H1 (cell line): ENCODE measurements around the gene ELAPOR1. TPM values are rescaled to one million over a fixed set of nuclear protein-coding genes. Genes with fewer than 3 reads are reported as not detected.

Experiments used
- ATF3 ChIP-seq: IDR thresholded peaks from 2 replicates; pipeline ENCODE4 v1.6.1; 2011; ENCODE audit warnings: low read depth, mild to moderate bottlenecking, low read length; ENCODE audit not compliant: insufficient read depth
- CTCF ChIP-seq, 3 experiments: IDR thresholded peaks; 1 replicate in 2 of 3; 2 replicates in 1 of 3; pipeline versions ENCODE4 v1.5.1 to v1.6.1; 2011; ENCODE audit warnings: low read length in 3 of 3, mild to moderate bottlenecking in 3 of 3, inconsistent platforms in 2 of 3, low read depth in 1 of 3, moderate library complexity in 1 of 3; ENCODE audit not compliant: insufficient read depth in 1 of 3; ENCODE audit errors: control extremely low read depth in 1 of 3
- polyA plus RNA-seq, 7 experiments: library from polyadenylated mRNA; depleted of rRNA in 3 of 7; stranded (reverse) in 5 of 7; unstranded in 2 of 7; fragments of >200 nt in 5 of 7; fragments of 200-250 nt in 2 of 7; gene quantifications; 1 replicate in 5 of 7; 2 replicates in 1 of 7; 4 replicates in 1 of 7; pipeline versions ENCODE4 v1.2.1 to v1.2.3, GENCODE V29; 2011 to 2013; ENCODE audit warnings: missing spikeins in 2 of 7, mixed read lengths in 2 of 7
- total RNA-seq: library from RNA; stranded (reverse); fragmentation: NEBNext Ultra II Directional; extraction: Animal tissue kit (Norgen Biotek cat#: 25700); gene quantifications from 2 replicates; pipeline ENCODE4 v1.2.1, GENCODE V29; 2021

ELAPOR1 gene
- total and polyA plus RNA-seq, 2 of the 8 experiments (the other 6 are each of a cell fraction or from before 2014, with no cell fraction given), result 1.2 to 2.5 TPM

GRCh38 chr1:109111386-109112055 is 2.4 kb upstream of the ELAPOR1 start (continued):
- no peak for TF ChIP-seq CTCF (IDR thresholded peaks at IDR 0.05; ENCODE audit: control extremely low read depth in 1 of 3, insufficient read depth in 1 of 3, low read depth in 1 of 3, low read length in 3 of 3)
- TF ChIP-seq ATF3, result no peak
